GM21723 (cell line): ENCODE data around the gene SELENOP.

Experiments
- ATAC-seq: cut with Tn5 transposase; IDR thresholded peaks from one replicate; pipeline ENCODE4 v1.9.1; 2021; ENCODE audit warnings: mild to moderate bottlenecking, moderate library complexity; ENCODE audit not compliant: unreplicated experiment

SELENOP gene

DNA sequence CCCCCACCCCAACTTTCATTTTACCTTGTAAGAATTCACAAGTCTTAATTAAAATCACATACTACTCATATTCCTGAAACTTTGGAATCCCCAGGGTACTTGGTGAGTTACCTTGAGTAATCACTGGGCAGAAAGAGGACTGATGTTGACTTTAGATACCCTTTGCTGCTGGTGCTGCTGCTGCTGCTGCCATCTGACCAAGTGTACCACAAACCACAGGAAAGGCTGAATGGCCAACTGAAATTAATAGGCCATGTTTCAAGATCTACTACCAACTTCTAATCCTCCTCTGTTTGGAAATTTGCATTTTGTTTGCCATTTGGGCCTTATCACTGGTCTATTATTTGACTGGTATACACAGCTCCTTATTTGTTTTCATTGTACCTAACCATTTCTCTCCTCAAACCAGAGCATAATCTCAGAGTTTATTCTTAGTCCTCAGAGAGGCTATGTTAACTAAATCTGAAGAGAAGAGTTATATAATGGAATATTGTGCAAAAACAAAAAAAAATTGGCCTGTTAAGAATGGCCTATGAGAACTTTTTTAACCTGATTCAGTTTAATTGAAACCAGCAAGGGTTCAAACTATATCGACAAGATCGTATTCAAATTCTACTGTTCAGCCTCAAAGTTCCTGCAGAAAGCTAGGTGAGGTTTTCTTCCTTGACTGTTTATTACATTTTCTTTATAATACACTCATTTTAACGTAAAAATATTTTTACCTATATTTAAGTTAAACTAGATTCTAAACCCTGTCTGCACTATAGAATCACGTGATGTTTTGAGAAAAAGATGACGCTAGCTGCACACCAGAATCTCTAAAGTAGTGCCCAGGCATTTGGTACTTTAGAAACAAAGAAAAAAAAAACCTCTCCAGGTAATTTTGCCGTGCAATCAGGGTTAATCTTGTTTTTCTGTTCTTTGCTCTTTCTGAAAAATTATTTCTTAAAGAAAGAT, 13.1 kb downstream of the SELENOP start:
- ATAC-seq: no peak

GRCh38 chr5:42791151-42791550, 20.5 kb downstream of the SELENOP start:
- ATAC-seq: no peak

DNA sequence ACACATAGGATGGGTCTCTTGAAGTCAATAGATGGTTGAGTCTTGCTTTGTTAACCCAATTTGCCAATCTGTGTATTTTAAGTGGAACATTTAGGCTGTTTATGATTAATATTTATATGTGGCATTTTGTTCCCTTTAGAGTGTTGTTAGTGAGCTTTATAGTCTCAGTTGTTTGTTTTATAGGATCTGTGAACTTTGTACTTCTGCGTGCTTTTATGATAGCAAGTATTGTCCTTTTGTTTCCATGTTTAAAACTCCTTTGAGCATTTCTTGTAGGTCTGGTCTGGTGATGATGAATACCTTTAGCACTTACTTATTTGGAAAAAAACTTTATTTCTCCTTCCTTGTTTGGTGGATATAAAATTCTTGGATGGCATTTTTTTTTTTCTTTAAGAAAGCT, 23.8 kb downstream of the SELENOP start:
- ATAC-seq: no peak

DNA sequence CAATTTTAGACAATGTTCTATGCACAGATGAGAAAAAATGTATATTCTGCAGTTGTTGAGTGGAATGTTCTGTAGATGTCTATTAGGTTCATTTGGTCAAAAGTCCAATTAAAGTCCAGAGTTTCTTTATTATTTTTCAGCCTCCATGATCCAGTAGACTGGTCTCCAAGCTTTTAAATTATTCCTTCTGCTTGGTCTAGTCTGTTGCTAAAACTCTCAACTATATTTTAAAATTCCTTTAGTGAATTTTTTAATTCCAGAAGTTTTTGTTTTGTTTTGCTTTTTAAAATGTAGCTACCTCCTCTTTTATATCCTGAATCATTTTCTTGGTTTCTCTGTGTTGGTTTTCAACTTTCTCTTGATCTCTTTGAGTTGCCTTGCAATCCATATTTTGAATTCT, 24.6 kb downstream of the SELENOP start:
- ATAC-seq: no peak

DNA sequence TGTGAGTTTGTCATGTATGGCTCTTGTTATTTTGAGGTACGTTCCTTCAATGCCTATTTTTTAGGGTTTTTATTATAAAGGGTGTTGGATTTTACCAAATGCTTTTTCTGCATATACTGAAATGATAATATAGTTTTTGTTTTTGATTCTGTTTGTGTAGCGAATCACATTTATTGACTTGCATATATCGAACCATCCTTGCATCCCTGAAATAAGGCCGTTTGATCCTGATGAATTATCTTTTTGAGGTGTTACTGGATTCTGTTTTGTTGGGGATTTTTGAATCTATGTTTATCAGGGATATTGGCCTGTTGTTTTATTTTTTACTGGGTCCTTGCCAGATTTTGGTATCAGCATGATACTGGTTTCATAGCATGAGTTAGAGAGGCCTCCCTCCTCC, 25.9 kb downstream of the SELENOP start:
- ATAC-seq: no peak

GRCh38 chr5:42784132-42784531, 27.6 kb downstream of the SELENOP start:
- ATAC-seq: no peak

- no peak for ATAC-seq
These were observed 30.1 kb downstream of the SELENOP start for GRCh38 chr5:42781584-42781983.

DNA sequence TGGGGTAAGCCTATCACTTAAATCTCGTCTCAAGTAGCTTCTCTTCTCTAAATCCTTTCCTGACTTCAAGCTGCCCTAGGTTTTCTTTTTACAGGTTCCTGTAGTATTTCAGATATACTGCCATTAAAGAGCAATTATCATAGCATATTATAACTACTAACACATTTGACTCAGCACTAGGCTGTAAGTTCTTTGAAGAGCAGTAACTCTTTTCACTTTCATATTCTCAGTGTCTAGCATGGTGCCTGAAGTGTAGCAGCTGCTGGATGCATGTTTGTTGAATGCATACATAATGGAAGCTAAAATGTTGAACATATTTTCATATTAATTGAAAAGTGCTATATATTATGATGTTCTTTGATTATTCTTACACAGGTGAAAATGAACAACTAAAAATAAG, 32.6 kb downstream of the SELENOP start:
- ATAC-seq: peak; percentile 76

DNA sequence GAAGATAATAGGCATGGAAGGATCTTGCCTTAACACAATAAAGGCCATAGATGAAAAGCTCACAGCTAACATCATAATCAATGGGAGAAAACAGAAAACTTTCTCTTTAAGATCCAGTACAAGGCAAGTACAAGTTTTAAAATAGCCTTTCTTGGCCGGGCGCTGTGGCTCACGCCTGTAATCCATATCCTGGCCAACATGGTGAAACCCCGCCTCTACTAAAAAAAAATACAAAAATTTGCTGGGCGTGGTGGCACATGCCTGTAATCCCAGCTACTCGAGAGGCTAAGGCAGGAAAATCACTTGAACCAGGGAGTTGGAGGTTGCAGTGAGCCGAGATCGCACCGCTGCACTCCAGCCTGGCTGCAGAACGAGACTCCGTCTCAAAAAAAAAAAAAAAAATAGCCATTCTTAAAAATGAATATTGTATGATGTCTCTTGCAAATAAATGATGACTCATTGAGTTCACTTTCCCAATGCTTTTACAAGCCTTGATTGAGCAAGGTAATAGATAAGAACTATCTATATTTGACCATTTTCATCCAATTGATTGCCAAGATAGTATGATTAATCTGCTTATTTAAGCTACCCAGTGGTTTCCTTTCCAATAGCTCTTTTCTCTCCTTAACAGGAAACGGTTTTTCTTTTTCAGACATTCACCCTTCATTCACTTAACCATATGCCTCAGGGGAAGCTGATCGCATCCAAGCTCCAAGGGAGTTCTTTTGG, 39.3 kb downstream of the SELENOP start:
- ATAC-seq: no peak

GRCh38 chr5:42770003-42770402, 41.7 kb downstream of the SELENOP start:
- no peak for ATAC-seq

DNA sequence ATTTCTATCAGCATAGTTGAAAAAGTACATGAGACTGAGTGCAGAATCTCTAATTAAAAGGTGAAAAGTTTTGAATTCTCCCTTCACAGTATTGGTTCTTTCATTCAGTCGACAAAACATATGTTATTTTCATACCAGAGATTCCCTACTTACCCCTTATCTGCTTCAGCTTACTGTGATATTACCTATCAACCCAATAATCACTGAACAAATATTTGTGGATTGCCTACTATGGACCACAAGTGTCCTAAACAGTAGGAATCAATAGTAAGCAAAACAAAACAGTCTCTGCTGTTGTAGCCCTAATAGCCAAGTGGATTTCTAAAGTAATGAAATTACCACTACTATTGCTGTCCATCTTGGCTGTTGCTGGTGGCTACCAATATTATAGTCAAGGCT, 43.6 kb downstream of the SELENOP start:
- ATAC-seq: no peak

DNA sequence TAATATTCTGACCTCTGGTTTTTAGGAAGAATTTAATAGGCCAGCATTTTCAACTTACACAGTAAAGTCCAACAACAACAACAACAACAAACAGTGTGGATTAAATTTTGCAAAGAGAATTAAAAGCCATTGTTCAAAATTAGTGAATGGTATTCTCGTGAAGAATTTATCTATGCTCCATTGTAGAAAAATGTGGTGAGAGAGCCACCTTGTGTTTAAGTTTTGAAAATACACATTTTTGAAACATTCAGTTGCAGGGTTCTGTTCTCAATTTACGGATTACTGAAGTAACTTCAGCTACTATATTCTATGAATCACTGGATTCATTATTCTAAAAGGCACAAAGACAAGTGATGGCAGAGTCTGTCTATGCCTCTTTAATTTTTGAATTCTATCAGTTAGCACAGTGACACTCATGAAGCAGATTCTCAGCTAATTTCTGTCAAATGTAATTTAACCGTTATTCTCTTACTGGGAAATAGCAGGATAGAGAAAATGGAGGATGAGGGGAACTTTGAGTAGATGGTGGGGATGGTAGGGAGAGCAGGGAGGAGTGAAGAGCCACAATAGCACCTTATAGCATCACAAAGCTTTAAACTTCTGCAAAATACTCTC, 44.1 kb downstream of the SELENOP start:
- no peak for ATAC-seq

DNA sequence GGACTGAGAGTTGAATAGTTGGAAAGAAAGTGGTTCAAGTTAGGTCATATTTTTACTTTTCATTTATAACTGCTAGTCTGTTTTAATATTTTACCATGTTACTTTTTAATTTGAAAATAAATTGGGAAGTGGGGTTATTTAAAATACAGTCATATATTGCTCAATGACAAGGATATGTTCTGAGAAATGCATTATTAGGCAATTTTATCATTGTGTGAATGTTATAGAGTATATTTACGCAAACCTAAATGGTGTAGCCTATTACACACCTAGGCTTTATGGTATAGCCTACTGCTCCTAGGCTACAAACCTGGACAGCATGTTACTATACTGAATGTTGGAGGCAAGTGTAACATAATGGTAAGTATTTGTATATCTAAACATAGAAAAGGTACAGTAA, 49.9 kb downstream of the SELENOP start:
- no peak for ATAC-seq

- no peak for ATAC-seq
These were observed 51.3 kb downstream of the SELENOP start for GRCh38 chr5:42760426-42760825.

- ATAC-seq: no peak
These were observed 52.2 kb downstream of the SELENOP start for GRCh38 chr5:42759456-42759855.

GRCh38 chr5:42756606-42757601, 54.8 kb downstream of the SELENOP start, which contains the start of gene CCDC152:
Gene CCDC152, plus strand, starts transcription at chr5:42756818. Its CDS starts 2,304 bp downstream, at chr5:42759122.
- ATAC-seq: peak; percentile 93

GRCh38 chr5:42753099-42753498, 58.6 kb downstream of the SELENOP start:
- ATAC-seq: no peak

DNA sequence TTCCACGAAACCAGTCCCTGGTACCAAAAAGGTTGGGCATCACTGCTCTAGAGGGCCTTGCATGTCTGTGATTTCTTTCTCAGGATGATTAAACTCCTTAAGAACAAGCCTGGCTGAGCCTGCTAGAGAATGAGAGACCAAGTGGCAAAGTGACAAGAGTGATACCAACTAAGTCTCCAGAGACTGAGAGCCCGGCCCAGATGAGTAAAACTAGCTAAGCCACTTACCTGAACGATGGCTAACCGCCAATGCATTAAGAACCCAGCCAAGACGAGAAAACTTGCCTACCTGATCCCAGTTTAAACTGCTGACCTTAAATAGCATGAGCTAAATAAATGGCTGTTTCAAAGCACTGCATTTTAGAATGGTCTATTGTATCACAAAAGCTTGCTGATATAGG, 60.6 kb downstream of the SELENOP start:
- no peak for ATAC-seq

- ATAC-seq: no peak
These were observed 61.2 kb downstream of the SELENOP start for GRCh38 chr5:42750507-42750906.
